Smooth muscle cell of the brain vasculature (primary cell): ENCODE measurements around the gene SPOCK1.

Experiments used
- DNase-seq: peaks from one replicate; pipeline ENCODE4 v3.0.0-alpha.2; 2012; ENCODE audit warnings: low read depth, low spot score

The SPOCK1 gene

DNA sequence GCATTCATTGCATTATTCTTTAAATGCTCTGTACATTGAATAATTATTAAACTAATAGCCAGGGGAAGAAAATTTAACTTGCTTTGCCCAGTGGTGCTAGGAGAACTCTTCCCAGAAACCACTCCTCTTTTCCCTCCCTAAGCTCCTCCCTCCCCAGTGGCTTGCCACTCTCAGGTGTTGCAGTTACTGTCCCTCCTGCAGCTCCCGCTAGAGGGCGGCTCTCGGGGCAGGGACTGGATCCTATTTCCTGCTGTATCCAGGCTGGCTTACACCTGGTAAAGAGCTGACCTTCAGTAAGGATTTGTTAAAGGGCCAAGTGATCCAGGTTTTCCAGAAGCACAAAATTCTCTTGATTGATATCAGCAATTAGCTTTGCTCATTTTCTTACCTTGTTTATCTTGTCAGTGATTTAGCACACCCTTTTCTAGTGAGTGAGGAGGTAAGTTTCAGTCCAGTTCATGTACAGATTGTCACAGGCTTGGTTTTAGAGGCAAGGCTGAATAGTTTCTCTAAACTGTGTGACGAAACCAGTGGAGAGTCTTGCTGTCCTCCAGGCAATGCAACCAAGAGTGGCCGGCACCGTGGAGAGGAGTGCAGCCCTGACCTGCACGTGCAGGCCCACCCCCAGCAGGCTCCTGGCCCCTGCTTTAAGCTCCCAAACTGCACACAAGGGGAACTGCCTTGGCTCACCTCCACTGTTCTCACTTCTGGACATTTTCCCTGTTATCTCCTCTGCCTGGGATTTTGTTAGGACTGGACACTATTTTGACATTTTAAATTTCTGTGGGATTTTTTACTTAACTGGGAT lies 423.8 kb downstream of the SPOCK1 start:
- DNase-seq = no peak

DNA sequence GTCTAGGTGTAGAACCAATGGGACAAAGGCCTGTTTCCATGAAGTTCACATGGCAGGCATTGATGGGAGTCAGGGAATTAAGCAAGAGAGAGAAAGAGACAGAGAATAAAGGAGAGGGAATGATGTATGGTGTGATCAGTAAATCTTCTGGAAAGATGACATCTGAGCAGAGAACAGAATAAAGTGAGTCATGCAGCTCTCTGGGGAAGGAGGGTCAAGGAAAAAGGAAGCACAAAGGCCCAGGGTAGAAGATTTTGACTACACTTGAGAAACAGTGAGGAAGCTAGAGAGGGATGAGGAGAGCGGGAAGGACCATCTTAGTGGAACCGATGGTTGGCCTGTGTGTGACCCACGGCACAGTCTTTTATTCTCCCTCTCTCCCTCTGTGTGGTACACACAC lies 425.9 kb downstream of the SPOCK1 start:
- DNase-seq = no peak

GRCh38 chr5:137072361-137073115 lies 426.6 kb downstream of the SPOCK1 start:
- no peak for DNase-seq

GRCh38 chr5:137071931-137072330 lies 427.2 kb downstream of the SPOCK1 start:
- no peak for DNase-seq

- DNase-seq = no peak
These were observed 427.6 kb downstream of the SPOCK1 start for GRCh38 chr5:137071526-137071925.

DNA sequence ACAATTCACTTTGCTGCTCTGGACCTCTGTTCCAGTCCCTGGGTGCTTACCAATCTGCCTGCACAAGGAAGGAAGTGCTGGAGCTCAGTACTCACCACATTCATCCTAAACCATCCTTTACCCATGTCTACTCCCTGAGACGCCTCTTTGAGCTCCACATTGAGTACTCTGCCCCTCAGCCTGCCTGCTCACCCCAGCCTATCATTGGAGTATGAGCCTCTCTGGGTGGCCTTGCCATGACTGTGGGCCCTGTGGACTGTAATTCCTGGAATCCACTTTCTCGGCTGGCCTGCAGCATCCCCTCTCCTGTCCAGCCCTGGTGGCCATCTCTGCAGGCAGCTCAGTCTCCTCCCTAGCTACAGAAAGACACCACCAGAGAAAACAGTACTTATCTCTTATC lies 428.6 kb downstream of the SPOCK1 start:
- no peak for DNase-seq

GRCh38 chr5:137069358-137069757 lies 429.8 kb downstream of the SPOCK1 start:
- no peak for DNase-seq

GRCh38 chr5:137061382-137061781 lies 437.7 kb downstream of the SPOCK1 start:
- DNase-seq = no peak

- no peak for DNase-seq
These were observed 441.0 kb downstream of the SPOCK1 start for GRCh38 chr5:137058089-137058488.

DNA sequence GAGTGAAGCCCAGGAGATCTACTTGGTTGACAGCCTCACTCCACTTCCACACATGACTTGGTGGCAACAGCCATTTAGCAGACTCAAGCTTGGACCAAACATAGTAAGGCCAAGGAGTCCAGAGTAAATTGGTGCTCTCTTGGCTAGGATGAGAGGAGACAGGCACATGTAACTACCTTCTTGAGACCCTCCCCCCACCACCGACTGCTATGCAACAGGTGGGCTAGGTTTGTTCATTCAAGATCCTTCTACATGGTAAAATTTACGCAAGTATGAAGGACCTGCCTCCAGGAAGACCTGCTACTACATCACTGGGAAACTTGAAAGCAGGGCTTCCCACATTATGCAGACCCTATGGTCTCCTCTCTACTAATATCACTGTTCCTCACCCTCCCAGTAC lies 442.4 kb downstream of the SPOCK1 start:
- no peak for DNase-seq

DNA sequence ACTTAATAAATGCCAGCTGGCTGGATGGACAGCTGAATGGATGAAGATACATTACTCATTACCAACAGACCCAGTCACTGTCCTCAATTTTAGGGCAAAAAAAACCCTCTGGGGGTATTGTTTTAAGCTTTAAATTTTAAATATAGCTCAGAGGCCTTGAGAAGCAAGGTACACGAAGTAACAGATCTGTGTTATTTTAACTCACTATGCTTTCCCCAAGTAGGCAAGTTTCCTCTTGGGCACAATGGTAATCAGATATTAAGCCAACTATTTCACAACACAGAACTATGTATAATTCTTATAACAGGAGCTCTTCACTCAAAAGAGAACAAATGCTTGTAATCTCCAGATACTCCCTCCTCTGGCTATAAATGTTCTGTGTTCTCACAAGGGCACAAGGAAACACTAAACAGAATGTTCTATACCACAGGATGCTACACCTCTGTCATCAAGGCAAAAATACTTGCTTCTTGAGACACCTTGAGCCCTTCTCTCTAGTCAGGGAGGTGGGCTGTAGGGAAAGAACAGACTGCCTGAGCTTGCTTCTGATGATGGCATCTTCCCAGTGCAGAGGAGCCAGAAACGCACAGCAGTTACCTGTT lies 443.8 kb downstream of the SPOCK1 start:
- no peak for DNase-seq

- DNase-seq = no peak
These were observed 444.3 kb downstream of the SPOCK1 start for GRCh38 chr5:137054792-137055191.

GRCh38 chr5:137054335-137054734 lies 444.8 kb downstream of the SPOCK1 start:
- no peak for DNase-seq

DNA sequence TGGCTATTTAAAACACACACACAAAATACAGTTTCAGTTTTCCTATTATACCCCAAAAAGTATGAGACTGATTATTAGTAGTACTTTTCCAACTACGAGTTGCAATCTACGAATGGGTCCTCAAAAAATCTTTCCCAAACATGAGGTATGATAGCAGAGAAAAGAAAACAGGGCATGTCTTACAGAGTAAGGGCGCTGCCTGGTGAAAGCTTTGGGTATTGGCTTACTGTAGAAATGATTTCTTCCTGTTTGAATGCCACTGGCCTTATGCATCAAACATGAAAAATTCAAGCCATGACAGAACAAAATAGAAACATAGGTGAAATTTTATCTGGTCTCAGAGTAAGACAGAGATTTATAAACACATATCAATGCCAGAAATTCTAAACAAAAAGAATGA lies 448.0 kb downstream of the SPOCK1 start:
- no peak for DNase-seq

GRCh38 chr5:137040641-137041340 lies 458.3 kb downstream of the SPOCK1 start:
- DNase-seq = no peak

GRCh38 chr5:137040024-137040423 lies 459.1 kb downstream of the SPOCK1 start:
- no peak for DNase-seq

DNA sequence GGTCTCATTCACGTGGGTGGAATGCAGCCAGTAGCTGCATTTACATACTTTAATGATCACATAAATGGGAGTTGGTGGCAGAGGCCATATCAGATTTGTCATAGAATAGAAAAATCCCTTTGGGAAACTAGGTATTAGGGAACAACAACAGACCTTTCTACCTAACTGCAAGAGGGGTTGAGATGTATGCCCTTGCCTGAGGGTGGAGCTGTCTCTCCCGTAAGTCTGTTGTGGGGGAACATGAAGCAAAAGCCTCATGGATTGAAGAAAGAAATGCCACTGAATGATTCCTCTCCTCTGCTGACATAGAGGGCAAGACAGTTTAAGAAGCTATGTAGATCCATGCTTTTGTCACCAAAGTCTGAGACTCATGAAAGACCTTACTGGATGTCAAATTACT lies 461.3 kb downstream of the SPOCK1 start:
- DNase-seq = no peak

- no peak for DNase-seq
These were observed 462.5 kb downstream of the SPOCK1 start for GRCh38 chr5:137036640-137037039.

DNA sequence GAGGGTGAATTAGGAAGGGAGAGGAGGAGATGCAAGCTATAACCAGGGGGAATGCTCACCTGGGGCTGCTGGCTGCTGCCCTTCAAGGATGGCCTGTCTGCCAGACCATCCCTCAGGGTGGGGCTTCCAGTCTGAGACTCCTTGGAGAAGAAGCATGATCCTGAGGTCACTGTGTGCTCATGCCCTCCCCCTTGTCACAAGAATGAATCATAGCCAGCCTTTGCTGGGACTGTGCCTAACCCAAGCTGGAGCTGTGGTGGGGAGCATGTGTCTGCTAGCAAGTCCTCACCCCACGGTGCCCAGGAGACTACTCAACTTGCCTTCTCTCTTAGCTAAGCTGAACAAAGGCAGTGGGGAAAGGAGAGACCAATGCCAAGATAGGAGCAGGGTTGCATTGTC lies 463.6 kb downstream of the SPOCK1 start:
- no peak for DNase-seq

GRCh38 chr5:137034764-137035479 lies 464.2 kb downstream of the SPOCK1 start:
- no peak for DNase-seq

DNA sequence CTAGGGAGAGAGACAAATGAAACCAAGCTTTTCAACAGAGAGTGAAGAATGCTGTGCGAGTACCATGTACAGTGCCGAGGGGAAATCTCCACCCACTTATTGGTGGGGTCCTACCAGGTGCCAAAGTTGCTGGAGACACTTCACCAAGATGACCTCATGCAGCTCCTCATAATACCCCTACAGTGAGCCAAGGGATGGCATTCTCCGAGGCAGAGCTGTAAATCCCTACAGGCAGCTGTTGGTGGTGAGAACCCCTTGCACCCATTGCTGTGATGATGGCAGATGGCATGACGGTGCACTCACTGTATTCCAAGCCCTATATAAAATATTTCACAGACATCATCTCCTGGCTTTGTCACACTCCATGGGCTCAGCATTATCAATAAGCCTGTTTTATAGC lies 464.9 kb downstream of the SPOCK1 start:
- no peak for DNase-seq
